ENCODE measurements around the gene ZXDC.

GRCh38 chr3:126434931-126435411 lies 40.7 kb downstream of the ZXDC start:
- TF ChIP-seq CTCF (IDR thresholded peaks at IDR 0.05) (no peak), POLR2A (IDR thresholded peaks at IDR 0.05) (no peak)

All from uterus (tissue), 2 donors.